Gastroesophageal sphincter (tissue), 4 donors: ENCODE results near the gene ELF1. TPM values are rescaled to one million over a fixed set of nuclear protein-coding genes. Genes with fewer than 3 reads are reported as not detected.
A peak's percentile ranks its signal among the peaks of the same experiment; 100 is the strongest.

Experiments used
- ATAC-seq: fragments of 150-250 bp; one replicate; pipeline ENCODE4 v1.9.1; 2016; ENCODE audit warnings: mild to moderate bottlenecking, moderate library complexity
- H3K27ac ChIP-seq, 4 donors: fragments of 200-600 bp; sonication (generic) in 3 of 4; 1 replicate in 3 of 4; 2 replicates in 1 of 4; pipeline ENCODE4 v1.5.1; 2016 to 2019
- H3K27me3 ChIP-seq: fragments of 200-600 bp; sonication (generic); one replicate; pipeline ENCODE4 v1.5.1; 2019
- H3K36me3 ChIP-seq, 2 donors: fragments of 200-600 bp; sonication (generic); one replicate each; pipeline ENCODE4 v1.5.1; 2019; ENCODE audit warnings: control low read depth in 1 of 2
- H3K4me1 ChIP-seq, 3 donors: fragments of 200-600 bp; sonication (generic); 1 replicate in 2 of 3; 2 replicates in 1 of 3; pipeline ENCODE4 v1.5.1; 2016 to 2019; ENCODE audit warnings: control low read depth in 2 of 3
- H3K4me3 ChIP-seq, 2 donors: fragments of 200-600 bp; sonication (generic); one replicate each; pipeline ENCODE4 v1.5.1; 2019; ENCODE audit warnings: mild to moderate bottlenecking in 1 of 2, moderate library complexity in 1 of 2
- H3K9me3 ChIP-seq, 3 donors: fragments of 200-600 bp; sonication (generic); one replicate each; pipeline ENCODE4 v1.5.1; 2017 to 2019; ENCODE audit warnings: control low read depth in 2 of 3
- EP300 ChIP-seq: sonication (generic); formaldehyde crosslinking; IDR thresholded peaks from one replicate; pipeline ENCODE4 v1.6.1; 2017; ENCODE audit warnings: antibody characterized with exemption, mild to moderate bottlenecking
- POLR2A ChIP-seq, 2 donors: fragments of 450-650 bp; IDR thresholded peaks; one replicate each; pipeline ENCODE4 v1.6.1; 2017; ENCODE audit warnings: antibody characterized with exemption in 2 of 2, mild to moderate bottlenecking in 2 of 2, moderate library complexity in 1 of 2
- POLR2AphosphoS5 ChIP-seq: sonication (generic); formaldehyde crosslinking; IDR thresholded peaks from one replicate; pipeline ENCODE4 v1.6.1; 2017; ENCODE audit warnings: antibody characterized with exemption
- WGBS, 2 donors: methylation state at CpG; one replicate each; pipeline ENCODE4 v1.1.5; 2018; ENCODE audit warnings: low coverage in 1 of 2; 5-methylcytosine and 5-hydroxymethylcytosine counted together
- total RNA-seq, 4 donors: library from RNA; depleted of rRNA; stranded (reverse); fragments of >200 nt; gene quantifications; one replicate each; pipeline ENCODE4 v1.1.0, GENCODE V29; 2016
- TF ChIP-seq, protein P1 (sequence below), 4 experiments: fragments of 200-600 bp in 2 of 4; fragments of 450-650 bp in 2 of 4; sonication (generic) in 1 of 4; IDR thresholded peaks; one replicate each; pipeline ENCODE4 v1.5.1; 2017 to 2019; ENCODE audit warnings: antibody characterized with exemption in 4 of 4, mild to moderate bottlenecking in 2 of 4, moderate library complexity in 2 of 4

Gene ELF1
- total RNA-seq, 4 donors from 2014 or later, result 58.2 to 86.6 (median 69.3) TPM

GRCh38 chr13:41056826-41057711 lies 38.0 kb upstream of the ELF1 start:
- peaks cover 7 to 73% (median 25%) of the 10 kb centered on the region in 3 donors for H3K4me1 ChIP-seq
- no peak overlapping the region for H3K4me3 ChIP-seq
- ATAC-seq, result no peak
- H3K9me3 ChIP-seq, result no peaks in the 10 kb centered on the region
- no peak overlapping the region for H3K27ac ChIP-seq
- H3K36me3 ChIP-seq, result no peaks in the 10 kb centered on the region
- no peaks in the 10 kb centered on the region for H3K27me3 ChIP-seq
- 83% methylated on average over 7 to 11 of the region's 11 CpGs for WGBS, 2 donors
- TF ChIP-seq POLR2A (IDR thresholded peaks at IDR 0.05), result no peak
- no peak for TF ChIP-seq EP300
- TF ChIP-seq, protein P1, sequence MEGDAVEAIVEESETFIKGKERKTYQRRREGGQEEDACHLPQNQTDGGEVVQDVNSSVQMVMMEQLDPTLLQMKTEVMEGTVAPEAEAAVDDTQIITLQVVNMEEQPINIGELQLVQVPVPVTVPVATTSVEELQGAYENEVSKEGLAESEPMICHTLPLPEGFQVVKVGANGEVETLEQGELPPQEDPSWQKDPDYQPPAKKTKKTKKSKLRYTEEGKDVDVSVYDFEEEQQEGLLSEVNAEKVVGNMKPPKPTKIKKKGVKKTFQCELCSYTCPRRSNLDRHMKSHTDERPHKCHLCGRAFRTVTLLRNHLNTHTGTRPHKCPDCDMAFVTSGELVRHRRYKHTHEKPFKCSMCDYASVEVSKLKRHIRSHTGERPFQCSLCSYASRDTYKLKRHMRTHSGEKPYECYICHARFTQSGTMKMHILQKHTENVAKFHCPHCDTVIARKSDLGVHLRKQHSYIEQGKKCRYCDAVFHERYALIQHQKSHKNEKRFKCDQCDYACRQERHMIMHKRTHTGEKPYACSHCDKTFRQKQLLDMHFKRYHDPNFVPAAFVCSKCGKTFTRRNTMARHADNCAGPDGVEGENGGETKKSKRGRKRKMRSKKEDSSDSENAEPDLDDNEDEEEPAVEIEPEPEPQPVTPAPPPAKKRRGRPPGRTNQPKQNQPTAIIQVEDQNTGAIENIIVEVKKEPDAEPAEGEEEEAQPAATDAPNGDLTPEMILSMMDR (IDR thresholded peaks at IDR 0.05), result no peak

- Histone ChIP-seq H3K9me3 (no peaks in the 10 kb centered on the region), H3K36me3 (no peaks in the 10 kb centered on the region), H3K4me3 (no peak overlapping the region), H3K27me3 (no peaks in the 10 kb centered on the region), H3K4me1 (peaks cover 7 to 77% (median 25%) of the 10 kb centered on the region in 3 donors), H3K27ac (no peak overlapping the region)
- ATAC-seq, result no peak
- no peak for TF ChIP-seq POLR2A (IDR thresholded peaks at IDR 0.05)
- TF ChIP-seq EP300, result no peak
- no peak for TF ChIP-seq POLR2AphosphoS5
- TF ChIP-seq, protein P1 (IDR thresholded peaks at IDR 0.05), result no peak
Observed at GRCh38 chr13:41056194-41056593, 37.1 kb upstream of the ELF1 start.

GRCh38 chr13:41054919-41055619 lies 36.0 kb upstream of the ELF1 start:
- peaks cover 7 to 88% (median 25%) of the 10 kb centered on the region in 3 donors for H3K4me1 ChIP-seq
- TF ChIP-seq, protein P1 (IDR thresholded peaks at IDR 0.05), result peak in 1 of 4 experiments; percentile 26
- TF ChIP-seq POLR2A (IDR thresholded peaks at IDR 0.05), result no peak
- 82 to 94% methylated on average over 3 to 5 of the region's 5 CpGs for WGBS, 2 donors
- peak overlapping the region in 2 of 4 donors; percentile 64 for H3K27ac ChIP-seq
- no peak overlapping the region for H3K4me3 ChIP-seq
- no peaks in the 10 kb centered on the region for H3K9me3 ChIP-seq
- ATAC-seq, result no peak
- no peaks in the 10 kb centered on the region for H3K27me3 ChIP-seq
- H3K36me3 ChIP-seq, result no peaks in the 10 kb centered on the region

DNA sequence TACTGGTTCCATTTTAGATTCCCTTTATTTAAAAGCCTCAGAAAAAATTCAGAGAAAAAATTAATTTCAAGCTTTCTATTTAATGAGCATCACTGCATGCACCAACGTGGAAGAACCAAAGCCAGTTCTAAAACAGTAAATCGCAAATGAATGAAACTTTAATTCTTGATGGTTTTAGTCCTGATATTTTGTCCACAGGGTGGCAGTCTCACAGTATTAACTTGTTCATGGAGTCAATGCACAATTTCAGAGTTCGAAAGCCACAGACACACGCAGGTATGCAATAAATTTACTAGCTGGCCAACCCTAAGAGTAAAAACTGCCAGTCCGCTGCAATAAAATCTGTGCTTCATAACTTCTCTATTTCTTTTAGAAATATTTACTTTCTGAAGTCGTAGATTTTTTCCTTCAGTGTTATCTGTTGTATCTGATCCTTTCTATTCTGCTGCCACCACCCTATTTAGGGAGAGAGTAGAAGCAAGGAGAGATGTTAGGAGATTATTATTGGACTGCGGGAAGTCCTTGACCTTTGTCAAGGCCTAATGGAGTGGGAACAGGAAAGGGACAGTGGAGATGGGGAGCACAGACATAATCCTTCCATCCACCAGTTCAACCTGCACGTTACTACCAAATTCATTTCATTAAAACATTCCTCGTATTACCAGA lies 35.2 kb upstream of the ELF1 start:
- 51 to 54% methylated on average over 9 of the region's 9 CpGs for WGBS, 2 donors
- peak; percentile 22 for ATAC-seq
- H3K4me1 ChIP-seq, result peaks cover 7 to 94% (median 25%) of the 10 kb centered on the region in 3 donors
- no peaks in the 10 kb centered on the region for H3K9me3 ChIP-seq
- TF ChIP-seq, protein P1 (IDR thresholded peaks at IDR 0.05), result peak; percentile 24 to 66 (median 62)
- TF ChIP-seq EP300, result no peak
- no peaks in the 10 kb centered on the region for H3K27me3 ChIP-seq
- H3K36me3 ChIP-seq, result no peaks in the 10 kb centered on the region
- H3K4me3 ChIP-seq, result no peak overlapping the region
- H3K27ac ChIP-seq, result peak overlapping the region in 2 of 4 donors; percentile 64
